ENCODE data around the gene IMMP2L.

DNA sequence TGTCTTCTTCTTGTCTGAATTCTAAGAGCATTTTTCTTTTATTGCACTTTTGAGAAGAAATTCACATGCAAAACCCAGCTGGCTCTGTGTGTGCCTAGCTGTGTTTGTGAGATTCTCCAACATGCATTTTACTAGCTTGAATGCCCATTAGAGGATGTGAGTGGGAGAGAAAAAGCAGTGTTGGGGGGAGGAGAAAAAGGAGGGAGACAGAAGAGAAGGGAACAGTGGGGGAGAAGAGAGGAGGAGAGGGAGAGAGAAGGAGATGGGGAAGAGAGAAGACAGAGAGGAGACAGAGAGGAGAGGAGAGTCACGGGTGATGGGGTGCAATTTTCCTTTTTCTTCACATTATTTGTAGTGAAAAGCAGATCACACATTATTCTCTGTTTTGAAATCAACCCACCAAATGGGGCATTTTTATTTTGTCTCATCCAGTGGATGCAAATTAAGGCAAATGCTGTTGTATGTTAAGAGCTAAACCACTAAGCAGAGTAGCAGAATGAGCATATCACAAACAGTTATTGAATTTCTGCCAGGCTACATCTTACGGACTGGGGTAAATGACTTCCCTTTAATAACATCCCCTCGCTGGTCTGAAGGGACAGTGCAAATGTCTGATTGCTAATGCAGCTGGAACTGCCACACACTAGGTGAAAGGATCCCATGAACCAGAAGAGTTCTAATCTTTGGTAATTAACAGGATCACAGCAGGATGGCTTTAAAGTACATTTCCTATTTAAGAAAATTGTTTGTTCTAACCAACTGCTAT, 470.5 kb downstream of the IMMP2L start:
- TF ChIP-seq CTCF (IDR thresholded peaks at IDR 0.05) (no peak), POLR2A (IDR thresholded peaks at IDR 0.05) (no peak)

Measured in body of pancreas (tissue), 4 donors.